ENCODE data around the gene ZMYND10. TPM values are rescaled to one million over a fixed set of nuclear protein-coding genes. Genes with fewer than 3 reads are reported as not detected.

Gene ZMYND10
- total and polyA plus RNA-seq, 9 of the 15 experiments (the other 6 are each of a cell fraction or from before 2014, with no cell fraction given): 0.20 to 2.8 (median 0.70) TPM

DNA sequence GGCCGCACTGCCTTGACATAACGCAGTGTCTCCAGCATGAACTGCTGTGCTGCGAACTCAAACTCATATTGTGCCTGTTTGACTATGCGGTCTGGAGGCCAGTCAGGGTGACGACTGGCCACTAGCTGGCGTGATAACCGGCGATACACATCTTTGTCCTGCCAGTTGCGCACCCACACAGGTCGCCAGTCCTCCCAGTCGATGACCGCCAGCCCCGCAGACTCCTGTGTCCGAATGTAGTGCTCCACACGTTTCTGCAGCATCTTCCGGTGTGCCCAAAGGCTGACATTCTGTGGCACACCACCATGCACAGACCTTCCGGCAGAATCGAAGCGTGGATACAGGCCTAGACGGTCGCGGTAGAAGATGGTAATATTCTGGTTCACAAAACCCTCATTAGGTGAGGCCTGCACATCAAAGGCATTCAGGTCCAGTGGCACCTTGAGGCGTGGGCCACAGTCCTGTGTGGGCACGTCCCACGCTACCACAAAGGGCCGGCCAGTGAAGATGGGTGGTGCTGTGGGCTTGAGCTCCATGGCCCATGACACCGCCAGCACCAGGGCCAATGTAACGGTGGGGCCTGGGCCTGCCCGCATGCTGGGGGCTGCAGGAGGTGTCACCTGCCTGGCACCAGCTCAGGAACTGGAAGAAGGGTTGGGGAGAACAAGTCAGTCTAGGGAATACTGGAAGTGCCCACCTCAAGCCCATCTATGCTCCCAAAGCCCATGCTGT is 25.5 kb downstream of the ZMYND10 start (continued):
- TF ChIP-seq, protein P1, sequence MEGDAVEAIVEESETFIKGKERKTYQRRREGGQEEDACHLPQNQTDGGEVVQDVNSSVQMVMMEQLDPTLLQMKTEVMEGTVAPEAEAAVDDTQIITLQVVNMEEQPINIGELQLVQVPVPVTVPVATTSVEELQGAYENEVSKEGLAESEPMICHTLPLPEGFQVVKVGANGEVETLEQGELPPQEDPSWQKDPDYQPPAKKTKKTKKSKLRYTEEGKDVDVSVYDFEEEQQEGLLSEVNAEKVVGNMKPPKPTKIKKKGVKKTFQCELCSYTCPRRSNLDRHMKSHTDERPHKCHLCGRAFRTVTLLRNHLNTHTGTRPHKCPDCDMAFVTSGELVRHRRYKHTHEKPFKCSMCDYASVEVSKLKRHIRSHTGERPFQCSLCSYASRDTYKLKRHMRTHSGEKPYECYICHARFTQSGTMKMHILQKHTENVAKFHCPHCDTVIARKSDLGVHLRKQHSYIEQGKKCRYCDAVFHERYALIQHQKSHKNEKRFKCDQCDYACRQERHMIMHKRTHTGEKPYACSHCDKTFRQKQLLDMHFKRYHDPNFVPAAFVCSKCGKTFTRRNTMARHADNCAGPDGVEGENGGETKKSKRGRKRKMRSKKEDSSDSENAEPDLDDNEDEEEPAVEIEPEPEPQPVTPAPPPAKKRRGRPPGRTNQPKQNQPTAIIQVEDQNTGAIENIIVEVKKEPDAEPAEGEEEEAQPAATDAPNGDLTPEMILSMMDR (IDR thresholded peaks at IDR 0.05 in 2 of 3, conservative IDR thresholded peaks at IDR 0.05 in 1 of 3; ENCODE audit: insufficient read depth in 2 of 3, low read depth in 1 of 3, low read length in 3 of 3): 0 out of 6 replicates have a peak, but pooled peaks of 2 of the 3 experiments have one; percentile 5 to 14

DNA sequence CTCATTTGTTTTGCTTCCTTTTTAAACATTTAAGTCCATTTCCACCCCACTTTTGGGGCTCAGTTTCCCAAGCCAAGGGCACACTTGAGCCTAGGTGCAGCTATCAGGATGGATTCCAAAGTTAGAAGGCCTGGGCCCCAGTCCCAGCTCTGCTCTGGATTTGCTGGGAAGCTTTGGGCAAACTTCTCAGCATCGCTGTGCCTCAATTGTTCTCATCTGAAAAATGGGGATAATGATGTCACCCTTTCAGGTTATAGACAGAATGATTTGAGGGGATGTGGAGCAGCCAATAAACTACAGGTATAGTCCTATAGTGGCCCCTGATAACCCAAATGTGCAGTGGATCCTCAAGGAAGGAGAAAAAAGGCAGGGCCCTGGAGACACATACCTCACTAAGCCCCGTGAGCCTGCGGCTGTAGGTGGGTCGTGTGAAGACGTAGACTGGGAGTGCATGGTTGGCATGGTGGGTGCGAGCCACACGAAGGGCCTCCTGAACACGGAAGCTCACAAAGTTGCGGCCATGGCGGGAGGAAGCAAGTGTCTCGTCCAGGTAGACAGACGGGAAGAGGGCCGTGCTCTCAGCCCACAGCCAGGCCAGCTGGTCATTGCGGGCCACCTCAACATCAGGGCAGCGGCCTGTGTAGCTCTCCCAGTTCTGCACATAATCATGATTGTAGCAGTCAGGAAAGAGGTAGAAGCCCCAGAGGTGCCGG is 26.2 kb downstream of the ZMYND10 start:
- intact Hi-C loops (cut with micrococcal nuclease): no loop called here
- 91% methylated on average over 15 of the region's 16 CpGs for WGBS (ENCODE audit: insufficient coverage, low coverage, missing lambda C conversion rate)
- H2AFZ ChIP-seq (ENCODE audit: low read depth, low read length): no peak overlapping the region
- no TSS peak for BruUV-seq (replicated peaks)
- H3K27me3 ChIP-seq (ENCODE audit: control insufficient read depth in 2 of 2, insufficient read depth in 2 of 2, low read length in 2 of 2): no peaks in the 10 kb centered on the region
- TF ChIP-seq BCOR (IDR thresholded peaks at IDR 0.05) (peak; percentile 84), KDM1A (IDR thresholded peaks at IDR 0.05) (peak; percentile 35 to 57; a peak in 2 of 4 replicates), RBM25 (IDR thresholded peaks at IDR 0.05; ENCODE audit: low read depth, low read length, severe bottlenecking) (peak; percentile 87), SP2 (IDR thresholded peaks at IDR 0.05; ENCODE audit: extremely low read depth, low read depth, low read length, poor library complexity, severe bottlenecking) (no peak), RHOXF2B (CRISPR knock-in tag; conservative IDR thresholded peaks at IDR 0.05) (no peak), RCOR1 (IDR thresholded peaks at IDR 0.05; ENCODE audit: borderline replicate concordance in 1 of 2, low read depth in 2 of 2, low read length in 2 of 2) (0 out of 4 replicates have a peak, but pooled peaks of 1 of the 2 experiments have one; percentile 35)
- TF ChIP-seq, protein P2, sequence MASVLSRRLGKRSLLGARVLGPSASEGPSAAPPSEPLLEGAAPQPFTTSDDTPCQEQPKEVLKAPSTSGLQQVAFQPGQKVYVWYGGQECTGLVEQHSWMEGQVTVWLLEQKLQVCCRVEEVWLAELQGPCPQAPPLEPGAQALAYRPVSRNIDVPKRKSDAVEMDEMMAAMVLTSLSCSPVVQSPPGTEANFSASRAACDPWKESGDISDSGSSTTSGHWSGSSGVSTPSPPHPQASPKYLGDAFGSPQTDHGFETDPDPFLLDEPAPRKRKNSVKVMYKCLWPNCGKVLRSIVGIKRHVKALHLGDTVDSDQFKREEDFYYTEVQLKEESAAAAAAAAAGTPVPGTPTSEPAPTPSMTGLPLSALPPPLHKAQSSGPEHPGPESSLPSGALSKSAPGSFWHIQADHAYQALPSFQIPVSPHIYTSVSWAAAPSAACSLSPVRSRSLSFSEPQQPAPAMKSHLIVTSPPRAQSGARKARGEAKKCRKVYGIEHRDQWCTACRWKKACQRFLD (CRISPR knock-in tag; IDR thresholded peaks at IDR 0.05): no peak
- POLR2A ChIA-PET: interaction anchor here (0.6 to 1.2 kb wide), 7 partner anchors 9 to 474 kb away, joined by 3 to 5 read pairs (median 3); partner anchors contain the start of genes HYAL1, IFRD2 and TUSC2
- ATAC-seq: no peak
- H3K27ac ChIP-seq (ENCODE audit: extremely low read depth, low read depth, low read length): no peak overlapping the region; the same call in 2 of the 3 replicates
- peaks cover 22% of the 10 kb centered on the region for H3K79me2 ChIP-seq (ENCODE audit: control insufficient read depth, insufficient read depth, low read length)
- in situ Hi-C loops (cut with MboI): no loop called here
- no peak for DNase-seq (ENCODE audit: extremely low read depth in 1 of 4, low spot score in 3 of 4)
- H3K9me1 ChIP-seq (ENCODE audit: control insufficient read depth, insufficient read depth, low read length): no peaks in the 10 kb centered on the region
- no peak for FAIRE-seq
- H3K9me3 ChIP-seq (replicated peaks; ENCODE audit: control insufficient read depth, insufficient read depth, low read depth, low read length): no peaks in the 10 kb centered on the region
- peaks cover 23% of the 10 kb centered on the region; the same call in 2 of the 3 replicates for H3K36me3 ChIP-seq (ENCODE audit: control insufficient read depth, insufficient read depth, low read length)
- no peak overlapping the region for H3K4me2 ChIP-seq (ENCODE audit: insufficient read depth, low read length)
- no peaks in the 10 kb centered on the region for H4K20me1 ChIP-seq (replicated peaks; ENCODE audit: control insufficient read depth, insufficient read depth, low read length)
- H3K4me1 ChIP-seq (replicated peaks in 1 of 2; ENCODE audit: control insufficient read depth in 2 of 2, insufficient read depth in 2 of 2, low read length in 2 of 2): peaks cover 33 to 77% of the 10 kb centered on the region in 2 experiments
- no peak overlapping the region for H3K4me3 ChIP-seq
- CTCF ChIA-PET (ENCODE audit: low intra/inter-chr PET ratio): no interaction called here
- peak overlapping the region in 1 of 2 experiments; percentile 98; a peak in 2 of 4 replicates for H3K9ac ChIP-seq (ENCODE audit: insufficient read depth in 1 of 2, low read depth in 2 of 2, low read length in 2 of 2)

Data from K562 (cell line).